GM12878 (cell line): ENCODE measurements around the gene ATP6V0D1. TPM values are rescaled to one million over a fixed set of nuclear protein-coding genes. Genes with fewer than 3 reads are reported as not detected.

Experiments
- ATAC-seq: fragments of 200-7000 bp; cut with Tn5 transposase; 3 replicates; pipeline ENCODE4 v1.9.1; 2020; ENCODE audit warnings: mild to moderate bottlenecking, moderate library complexity
- BruUV-seq: library from RNA; stranded (reverse); fragments of 400-500 nt; replicated peaks from 2 replicates; lab custom pipeline; 2021; lab: Mats Ljungman, UMichigan
- CTCF ChIA-PET: fragments of 300-600 bp; sonication (Branson Sonifier 250); formaldehyde crosslinking; extraction: SDS; loops from one replicate; lab custom pipeline; 2021; ENCODE audit warnings: inconsistent platforms; lab: Yijun Ruan, JAX
- POLR2A ChIA-PET: fragments of 350-600 bp; formaldehyde crosslinking; extraction: SDS; loops from one replicate; lab custom pipeline; 2021; ENCODE audit warnings: inconsistent platforms; lab: Charles Lee
- RAD21 ChIA-PET: fragments of 300-600 bp; sonication (Branson Sonifier 250); formaldehyde crosslinking; loops from one replicate; lab custom pipeline; 2023; ENCODE audit warnings: antibody characterized with exemption; ENCODE audit not compliant: unreplicated experiment; lab: Charles Lee
- SMC1A ChIA-PET: fragments of 300-600 bp; sonication (Branson Sonifier 250); formaldehyde crosslinking; loops from one replicate; lab custom pipeline; 2023; ENCODE audit not compliant: unreplicated experiment, uncharacterized antibody; lab: Charles Lee
- DNase-seq: peaks from one replicate; pipeline ENCODE4 v3.0.0-alpha.2; 2011; ENCODE audit warnings: low read depth, low spot score
- FAIRE-seq: peaks from 3 replicates; lab custom pipeline; 2011; peaks lifted over from hg19 to GRCh38; lab: Jason Lieb, UNC
- H2AFZ ChIP-seq: 2 replicates; pipeline ENCODE4 v1.6.0; 2011; ENCODE audit warnings: low read depth, low read length, control low read depth; ENCODE audit not compliant: control insufficient read depth
- H3K27ac ChIP-seq: 2 replicates; pipeline ENCODE4 v1.5.1; 2011; ENCODE audit warnings: control low read depth; ENCODE audit not compliant: control insufficient read depth, insufficient read depth
- H3K27me3 ChIP-seq, 2 experiments: replicated peaks in 1 of 2; 2 replicates each; pipeline versions ENCODE4 v1.6.0 to v1.6.1; 2011; ENCODE audit warnings: low read length in 1 of 2; ENCODE audit not compliant: control insufficient read depth in 2 of 2, insufficient read depth in 2 of 2
- H3K36me3 ChIP-seq, 2 experiments: 2 replicates each; pipeline ENCODE4 v1.5.1; 2011; ENCODE audit warnings: low read length in 1 of 2; ENCODE audit not compliant: control insufficient read depth in 2 of 2, insufficient read depth in 2 of 2
- H3K4me1 ChIP-seq: 2 replicates; pipeline ENCODE4 v1.6.1; 2011; ENCODE audit warnings: mild to moderate bottlenecking, low read length, moderate library complexity, mixed read lengths; ENCODE audit not compliant: control insufficient read depth, insufficient read depth
- H3K4me2 ChIP-seq: 2 replicates; pipeline ENCODE4 v1.6.0; 2011; ENCODE audit warnings: control low read depth; ENCODE audit not compliant: control insufficient read depth, insufficient read depth
- H3K4me3 ChIP-seq: fragments of 200-600 bp; sonication (generic); 2 replicates; pipeline ENCODE4 v1.5.1; 2016
- H3K79me2 ChIP-seq: 2 replicates; pipeline ENCODE4 v1.6.0; 2011; ENCODE audit warnings: low read length; ENCODE audit not compliant: control insufficient read depth, insufficient read depth
- H3K9ac ChIP-seq: 2 replicates; pipeline ENCODE4 v1.8.0; 2011; ENCODE audit warnings: low read length, control low read depth, mixed read lengths; ENCODE audit not compliant: control insufficient read depth, insufficient read depth
- H3K9me3 ChIP-seq: replicated peaks from 3 replicates; pipeline ENCODE4 v1.5.1; 2011; ENCODE audit warnings: mild to moderate bottlenecking, low read length; ENCODE audit not compliant: control insufficient read depth, insufficient read depth
- H4K20me1 ChIP-seq: 2 replicates; pipeline ENCODE4 v1.6.0; 2011; ENCODE audit not compliant: control insufficient read depth, insufficient read depth
- BCL3 ChIP-seq: IDR thresholded peaks from 2 replicates; pipeline ENCODE4 v1.6.1; 2011; ENCODE audit warnings: borderline replicate concordance, low read depth, mild to moderate bottlenecking, moderate library complexity, low read length; ENCODE audit not compliant: insufficient read depth, poor library complexity, severe bottlenecking
- CHD2 ChIP-seq: IDR thresholded peaks from 2 replicates; pipeline ENCODE4 v1.6.1; 2011; ENCODE audit warnings: low read depth, low read length, improper control_type of control experiment, borderline replicate concordance
- DPF2 ChIP-seq: fragments of 450-650 bp; IDR thresholded peaks from 2 replicates; pipeline ENCODE4 v1.6.1; 2017; ENCODE audit warnings: mild to moderate bottlenecking
- EED ChIP-seq: sonication (generic); IDR thresholded peaks from 2 replicates; pipeline ENCODE4 v1.6.1; 2016; ENCODE audit warnings: antibody characterized with exemption, low read depth
- EP300 ChIP-seq, 2 experiments: fragments of 150-350 bp in 1 of 2; IDR thresholded peaks; 2 replicates each; pipeline ENCODE4 v1.6.1; 2011 to 2012; ENCODE audit warnings: low read depth in 2 of 2, low read length in 2 of 2, borderline replicate concordance in 1 of 2, improper control_type of control experiment in 1 of 2, inconsistent platforms in 1 of 2; ENCODE audit not compliant: control insufficient read depth in 1 of 2
- FOXM1 ChIP-seq: IDR thresholded peaks from 2 replicates; pipeline ENCODE4 v1.6.1; 2012; ENCODE audit warnings: low read depth, mild to moderate bottlenecking, inconsistent platforms, low read length, moderate library complexity
- KDM1A ChIP-seq: fragments of 200-600 bp; sonication (generic); IDR thresholded peaks from 2 replicates; pipeline ENCODE4 v1.6.1; 2016; ENCODE audit warnings: borderline replicate concordance
- MEF2B ChIP-seq: fragments of 450-650 bp; IDR thresholded peaks from 2 replicates; pipeline ENCODE4 v1.6.1; 2018; ENCODE audit warnings: mild to moderate bottlenecking, moderate library complexity; ENCODE audit not compliant: partially characterized antibody, poor library complexity, severe bottlenecking
- MTA2 ChIP-seq: fragments of 450-650 bp; IDR thresholded peaks from 2 replicates; pipeline ENCODE4 v1.6.1; 2016; ENCODE audit warnings: low read depth, mild to moderate bottlenecking, moderate library complexity
- NBN ChIP-seq: fragments of 450-650 bp; IDR thresholded peaks from 2 replicates; pipeline ENCODE4 v1.6.1; 2016
- POLR2AphosphoS2 ChIP-seq: IDR thresholded peaks from 2 replicates; pipeline ENCODE4 v1.6.1; 2011; ENCODE audit warnings: low read depth, mild to moderate bottlenecking, low read length, improper control_type of control experiment, moderate library complexity
- PRDM15 ChIP-seq: fragments of 450-650 bp; formaldehyde crosslinking; IDR thresholded peaks from 2 replicates; pipeline ENCODE4 v1.4.0; 2020; ENCODE audit warnings: mild to moderate bottlenecking, moderate library complexity
- REST ChIP-seq: IDR thresholded peaks from 2 replicates; pipeline ENCODE4 v1.6.1; 2012; ENCODE audit warnings: mild to moderate bottlenecking, low read depth, low read length
- SMC3 ChIP-seq: IDR thresholded peaks from 2 replicates; pipeline ENCODE4 v1.6.1; 2011; ENCODE audit warnings: low read length, improper control_type of control experiment, borderline replicate concordance
- SUPT20H ChIP-seq: IDR thresholded peaks from 2 replicates; pipeline ENCODE4 v1.6.1; 2011; ENCODE audit warnings: low read depth, mild to moderate bottlenecking, low read length, moderate library complexity, borderline replicate concordance; ENCODE audit not compliant: control insufficient read depth
- SUZ12 ChIP-seq: fragments of 200-600 bp; sonication (generic); IDR thresholded peaks from one replicate; pipeline ENCODE4 v1.6.1; 2018; ENCODE audit warnings: antibody characterized with exemption, mild to moderate bottlenecking; ENCODE audit not compliant: unreplicated experiment
- YY1 ChIP-seq: IDR thresholded peaks from 2 replicates; pipeline ENCODE4 v1.6.1; 2011; ENCODE audit warnings: low read depth, mild to moderate bottlenecking, low read length
- WGBS: methylation state at CpG from one replicate; pipeline ENCODE4 v1.1.6; 2016; ENCODE audit warnings: low lambda C conversion rate; ENCODE audit not compliant: insufficient replicate concordance, insufficient coverage; ENCODE audit errors: missing lambda C conversion rate; 5-methylcytosine and 5-hydroxymethylcytosine counted together
- in situ Hi-C: fragments of 300-500 bp; cut with MboI; formaldehyde crosslinking; loops from 9 replicates; pipeline ENCODE4 v1.14.3; 2018; ENCODE audit warnings: mixed read lengths
- intact Hi-C: fragments of 100-400 bp; cut with micrococcal nuclease; formaldehyde crosslinking; loops from one replicate; pipeline ENCODE4 v1.14.2; 2022; ENCODE audit not compliant: unreplicated experiment
- polyA plus RNA-seq, 11 experiments: library from polyadenylated mRNA; depleted of rRNA in 4 of 11; unstranded in 6 of 11; stranded (reverse) in 5 of 11; fragments of >200 nt; fragmentation: Nextera tagmentation in 4 of 11; fragmentation: Illumina TruSeq in 1 of 11; extraction: Ambion mirVana in 4 of 11; extraction: Trizol in 1 of 11; gene quantifications; 1 replicate in 1 of 11; 2 replicates in 10 of 11; pipeline versions ENCODE4 v1.2.1 to v1.2.3, GENCODE V29; 2011 to 2016; ENCODE audit warnings: inconsistent platforms in 2 of 11, missing spikeins in 2 of 11, low read depth in 1 of 11
- total RNA-seq, 4 experiments: library from RNA; depleted of rRNA in 3 of 4; stranded (reverse); fragments of >200 nt in 3 of 4; fragmentation: Illumina TruSeq in 1 of 4; extraction: Trizol in 1 of 4; gene quantifications; 2 replicates each; pipeline versions ENCODE4 v1.2.1 to v1.2.3, GENCODE V29; 2013 to 2021

Gene ATP6V0D1
- total and polyA plus RNA-seq, 10 of the 15 experiments (the other 5 are each of a cell fraction or from before 2014, with no cell fraction given): 28.1 to 141 (median 70.3) TPM

GRCh38 chr16:67441907-67442306 is 39.0 kb downstream of the ATP6V0D1 start:
- CTCF ChIA-PET: interaction anchor here (1.0 to 7.7 kb wide), 2 partner anchors 15 to 25 kb away, joined by 3 to 84 read pairs; partner anchors contain the start of gene ZDHHC1
- TF ChIP-seq NBN (no peak), POLR2AphosphoS2 (no peak), SUZ12 (no peak), MTA2 (no peak), CHD2 (no peak), FOXM1 (no peak), EP300 (IDR thresholded peaks at IDR 0.05; ENCODE audit: borderline replicate concordance in 1 of 2, control insufficient read depth in 1 of 2, low read depth in 2 of 2, low read length in 2 of 2) (no peak), BCL3 (no peak), KDM1A (no peak), YY1 (no peak), DPF2 (no peak), EED (no peak), MEF2B (no peak), SMC3 (no peak), SUPT20H (no peak), REST (no peak), PRDM15 (no peak)

More at GRCh38 chr16:67441907-67442306, 39.0 kb downstream of the ATP6V0D1 start:
- RAD21 ChIA-PET: no interaction called here
- H3K36me3 ChIP-seq: peaks cover 4 to 21% of the 10 kb centered on the region in 2 experiments
- H3K4me3 ChIP-seq: no peak overlapping the region
- H2AFZ ChIP-seq: no peak overlapping the region
- 0 out of 2 replicates have a peak, but pooled peaks cover 4% of the 10 kb centered on the region for H4K20me1 ChIP-seq
- intact Hi-C loops (no loop called here), in situ Hi-C loops (no loop called here)
- 97% methylated on average over 5 of the region's 5 CpGs for WGBS
- no peaks in the 10 kb centered on the region for H3K9me3 ChIP-seq
- H3K4me1 ChIP-seq: peaks cover 10% of the 10 kb centered on the region
- H3K4me2 ChIP-seq: no peak overlapping the region
- DNase-seq: no peak
- SMC1A ChIA-PET: no interaction called here
- FAIRE-seq: no peak
- POLR2A ChIA-PET: no interaction called here
- no peaks in the 10 kb centered on the region for H3K27me3 ChIP-seq
- no TSS peak for BruUV-seq
- no peak for ATAC-seq
- H3K9ac ChIP-seq: no peak overlapping the region
- H3K27ac ChIP-seq: no peak overlapping the region
- no peaks in the 10 kb centered on the region for H3K79me2 ChIP-seq
